C4-2B (cell line): ENCODE data around the gene MAST1.

Source experiments
- H3K27ac ChIP-seq: fragments of 450-650 bp; 2 replicates; pipeline ENCODE4 v1.5.1; 2017
- ZFX ChIP-seq: fragments of 450-650 bp; IDR thresholded peaks from 2 replicates; pipeline ENCODE4 v1.6.1; 2017
- TF ChIP-seq, protein P1 (sequence below): fragments of 450-650 bp; conservative IDR thresholded peaks from 2 replicates; pipeline ENCODE4 v1.5.1; 2017; ENCODE audit warnings: mild to moderate bottlenecking

MAST1 gene

DNA sequence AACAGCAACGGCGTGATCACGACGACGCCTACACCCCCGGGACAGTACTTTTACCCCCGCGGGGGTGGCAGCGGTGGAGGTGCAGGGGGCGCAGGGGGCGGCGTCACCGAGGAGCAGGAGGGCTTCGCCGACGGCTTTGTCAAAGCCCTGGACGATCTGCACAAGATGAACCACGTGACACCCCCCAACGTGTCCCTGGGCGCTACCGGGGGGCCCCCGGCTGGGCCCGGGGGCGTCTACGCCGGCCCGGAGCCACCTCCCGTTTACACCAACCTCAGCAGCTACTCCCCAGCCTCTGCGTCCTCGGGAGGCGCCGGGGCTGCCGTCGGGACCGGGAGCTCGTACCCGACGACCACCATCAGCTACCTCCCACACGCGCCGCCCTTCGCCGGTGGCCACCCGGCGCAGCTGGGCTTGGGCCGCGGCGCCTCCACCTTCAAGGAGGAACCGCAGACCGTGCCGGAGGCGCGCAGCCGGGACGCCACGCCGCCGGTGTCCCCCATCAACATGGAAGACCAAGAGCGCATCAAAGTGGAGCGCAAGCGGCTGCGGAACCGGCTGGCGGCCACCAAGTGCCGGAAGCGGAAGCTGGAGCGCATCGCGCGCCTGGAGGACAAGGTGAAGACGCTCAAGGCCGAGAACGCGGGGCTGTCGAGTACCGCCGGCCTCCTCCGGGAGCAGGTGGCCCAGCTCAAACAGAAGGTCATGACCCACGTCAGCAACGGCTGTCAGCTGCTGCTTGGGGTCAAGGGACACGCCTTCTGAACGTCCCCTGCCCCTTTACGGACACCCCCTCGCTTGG, 46.1 kb upstream of the MAST1 start:
- H3K27ac ChIP-seq: peak overlapping the region; percentile 96
- TF ChIP-seq ZFX: no peak; the same call in 1 of the 2 replicates
- TF ChIP-seq, protein P1, sequence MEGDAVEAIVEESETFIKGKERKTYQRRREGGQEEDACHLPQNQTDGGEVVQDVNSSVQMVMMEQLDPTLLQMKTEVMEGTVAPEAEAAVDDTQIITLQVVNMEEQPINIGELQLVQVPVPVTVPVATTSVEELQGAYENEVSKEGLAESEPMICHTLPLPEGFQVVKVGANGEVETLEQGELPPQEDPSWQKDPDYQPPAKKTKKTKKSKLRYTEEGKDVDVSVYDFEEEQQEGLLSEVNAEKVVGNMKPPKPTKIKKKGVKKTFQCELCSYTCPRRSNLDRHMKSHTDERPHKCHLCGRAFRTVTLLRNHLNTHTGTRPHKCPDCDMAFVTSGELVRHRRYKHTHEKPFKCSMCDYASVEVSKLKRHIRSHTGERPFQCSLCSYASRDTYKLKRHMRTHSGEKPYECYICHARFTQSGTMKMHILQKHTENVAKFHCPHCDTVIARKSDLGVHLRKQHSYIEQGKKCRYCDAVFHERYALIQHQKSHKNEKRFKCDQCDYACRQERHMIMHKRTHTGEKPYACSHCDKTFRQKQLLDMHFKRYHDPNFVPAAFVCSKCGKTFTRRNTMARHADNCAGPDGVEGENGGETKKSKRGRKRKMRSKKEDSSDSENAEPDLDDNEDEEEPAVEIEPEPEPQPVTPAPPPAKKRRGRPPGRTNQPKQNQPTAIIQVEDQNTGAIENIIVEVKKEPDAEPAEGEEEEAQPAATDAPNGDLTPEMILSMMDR: no peak

DNA sequence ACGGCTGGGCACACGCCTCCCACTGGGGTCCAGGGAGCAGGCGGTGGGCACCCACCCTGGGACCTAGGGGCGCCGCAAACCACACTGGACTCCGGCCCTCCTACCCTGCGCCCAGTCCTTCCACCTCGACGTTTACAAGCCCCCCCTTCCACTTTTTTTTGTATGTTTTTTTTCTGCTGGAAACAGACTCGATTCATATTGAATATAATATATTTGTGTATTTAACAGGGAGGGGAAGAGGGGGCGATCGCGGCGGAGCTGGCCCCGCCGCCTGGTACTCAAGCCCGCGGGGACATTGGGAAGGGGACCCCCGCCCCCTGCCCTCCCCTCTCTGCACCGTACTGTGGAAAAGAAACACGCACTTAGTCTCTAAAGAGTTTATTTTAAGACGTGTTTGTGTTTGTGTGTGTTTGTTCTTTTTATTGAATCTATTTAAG, 45.4 kb upstream of the MAST1 start:
- TF ChIP-seq, protein P1: no peak
- TF ChIP-seq ZFX: no peak

DNA sequence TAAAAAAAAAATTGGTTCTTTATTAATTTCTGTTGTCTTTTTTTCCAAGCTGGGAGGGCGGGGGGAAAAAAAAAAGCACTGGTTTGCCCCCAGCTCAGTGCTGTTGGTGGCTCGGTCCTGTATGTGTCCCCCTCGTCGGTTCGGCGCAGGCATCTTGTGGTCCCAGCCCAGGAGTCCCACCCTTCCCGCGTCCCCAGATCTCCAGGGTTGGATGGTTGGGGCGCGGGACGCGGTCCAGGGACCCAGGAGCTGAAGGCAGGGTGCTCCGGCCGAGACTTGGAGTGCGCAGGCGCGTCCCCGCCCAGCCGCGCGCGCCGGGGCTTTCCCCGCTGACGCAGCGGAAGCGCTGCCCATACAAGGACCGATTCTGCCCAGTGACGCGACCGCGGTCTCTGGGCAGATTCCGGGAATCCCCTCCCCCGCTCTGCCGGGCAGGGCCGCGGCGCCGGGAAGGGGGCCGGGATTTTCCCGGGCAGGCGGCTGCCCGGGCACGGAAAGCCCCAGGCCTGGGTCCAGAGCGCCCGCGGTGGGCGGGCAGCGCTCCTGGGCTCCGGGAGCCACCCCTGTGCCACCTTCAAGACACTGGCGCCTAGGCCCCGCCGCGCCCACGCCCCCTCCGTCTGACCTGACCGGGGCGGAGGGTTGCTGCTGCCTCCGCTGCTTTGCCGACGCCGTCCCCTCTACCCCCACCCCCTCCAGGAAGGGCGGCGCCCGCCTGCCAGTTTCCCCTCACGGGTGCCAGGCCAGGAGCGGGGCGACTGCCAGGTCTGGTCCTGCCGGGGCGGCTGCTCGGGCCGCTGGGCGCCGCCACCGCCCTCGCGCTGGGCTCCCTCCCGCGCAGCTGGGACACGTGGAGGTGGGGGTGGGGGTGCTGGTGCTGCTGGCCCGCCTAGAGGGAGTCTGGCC, 44.8 kb upstream of the MAST1 start:
- H3K27ac ChIP-seq: peak overlapping the region; percentile 96
- TF ChIP-seq, protein P1: no peak
- TF ChIP-seq ZFX: peak; percentile 8; the same call in 1 of the 2 replicates

More for the DNA sequence above, 45.4 kb upstream of the MAST1 start:
- peak overlapping the region; percentile 96 for H3K27ac ChIP-seq

DNA sequence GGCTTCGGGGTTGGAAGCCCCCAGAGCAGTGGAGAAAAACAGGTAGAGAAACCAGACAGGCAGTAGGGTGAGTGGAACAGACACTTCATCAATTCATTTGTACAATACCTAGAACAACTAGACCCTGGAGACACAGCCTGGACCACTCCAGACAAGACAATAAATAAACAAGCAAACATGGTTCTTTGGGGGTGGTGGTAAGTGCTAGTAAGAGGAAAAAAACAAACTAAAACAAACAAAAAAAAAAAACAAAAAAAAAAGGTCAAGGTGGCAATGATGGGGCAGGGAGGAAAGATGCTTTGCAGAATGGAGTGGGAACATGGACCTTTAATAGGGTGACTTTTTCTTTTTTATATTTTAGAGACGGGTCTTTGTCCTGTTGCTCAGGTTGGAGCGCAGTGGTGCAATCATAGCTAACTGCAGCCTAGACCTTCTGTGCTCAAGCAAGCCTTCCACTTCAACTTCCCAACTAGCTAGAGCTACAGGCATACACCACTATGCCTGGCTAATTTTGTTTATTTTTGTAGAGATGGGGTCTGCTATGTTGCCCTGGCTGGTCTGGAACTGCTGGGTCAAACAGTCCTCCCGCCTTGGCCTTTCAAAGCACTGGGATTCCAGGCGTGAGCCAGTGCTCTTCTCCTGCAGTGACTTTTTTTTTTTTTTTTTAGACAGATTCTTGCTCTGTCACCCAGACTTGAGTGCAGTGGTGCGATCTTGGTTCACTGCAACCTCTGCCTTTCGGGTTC, 43.9 kb upstream of the MAST1 start:
- peak overlapping the region; percentile 96 for H3K27ac ChIP-seq
- TF ChIP-seq, protein P1: no peak
- no peak for TF ChIP-seq ZFX

DNA sequence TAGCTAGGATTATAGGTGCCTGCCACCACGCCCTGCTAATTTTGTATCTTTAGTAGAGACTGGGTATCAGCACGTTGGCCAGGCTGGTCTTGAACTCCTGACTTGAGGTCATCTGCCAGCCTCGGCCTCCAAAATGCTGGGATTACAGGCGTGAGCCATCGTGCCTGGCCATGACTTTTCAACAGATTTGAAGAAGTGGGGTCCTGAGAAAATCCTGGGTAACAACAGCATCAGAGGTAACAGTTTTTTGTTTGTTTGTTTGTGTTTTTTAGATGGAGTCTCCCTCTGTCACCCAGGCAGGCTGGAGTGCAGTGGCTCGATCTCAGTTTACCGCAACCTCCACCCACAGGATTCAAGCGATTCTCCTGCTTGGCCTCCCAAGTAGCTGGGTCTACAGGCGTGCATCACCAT, 43.3 kb upstream of the MAST1 start:
- peak overlapping the region; percentile 96 for H3K27ac ChIP-seq
- no peak for TF ChIP-seq ZFX
- TF ChIP-seq, protein P1: no peak

DNA sequence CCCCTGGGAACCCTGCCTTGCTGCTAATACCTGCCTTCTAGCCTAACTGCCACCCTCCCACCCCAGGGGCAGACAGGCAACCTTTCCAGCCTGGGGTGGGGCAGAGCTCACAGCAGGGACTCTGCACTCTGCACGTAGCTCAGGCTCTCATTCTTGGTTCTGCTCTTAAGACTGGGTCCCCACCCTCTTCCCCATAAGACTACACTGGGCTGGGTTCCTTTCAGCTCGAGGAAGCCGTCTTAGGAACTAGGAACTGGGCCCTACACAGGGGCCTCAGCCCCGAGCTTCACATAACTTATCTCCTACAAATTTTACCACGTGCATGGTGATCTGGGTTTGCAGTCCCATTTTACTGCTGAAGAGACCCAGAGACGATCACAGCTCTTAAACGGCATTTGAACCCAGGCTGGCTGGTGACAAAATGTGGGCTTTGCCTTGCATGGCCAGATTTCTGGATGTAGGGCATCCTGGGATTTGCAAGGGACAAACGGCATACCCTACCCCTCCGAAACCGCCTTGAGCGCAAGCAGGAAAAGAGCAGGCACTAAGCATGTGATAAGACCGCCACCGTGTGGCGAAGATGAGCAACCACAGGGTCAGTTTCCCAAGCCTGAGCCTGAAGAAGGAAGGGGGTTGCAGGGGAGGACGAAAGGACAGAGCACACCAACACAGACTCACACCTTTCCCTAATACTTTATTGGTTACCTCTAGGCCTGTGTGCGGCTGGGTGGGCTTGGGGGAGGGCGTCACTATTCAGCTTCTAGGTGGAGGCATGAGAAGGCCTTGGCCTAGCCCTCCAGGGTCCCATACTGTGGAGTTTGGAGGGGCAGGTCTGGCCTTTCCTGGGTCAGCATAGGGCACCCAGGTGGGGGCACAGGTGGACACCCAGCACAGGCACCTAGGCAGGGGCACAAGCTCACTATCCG, 41.9 kb upstream of the MAST1 start:
- peak overlapping the region; percentile 33 for H3K27ac ChIP-seq
- TF ChIP-seq, protein P1: peak; percentile 96
- no peak for TF ChIP-seq ZFX
